ENCODE results near the gene MYOM1.

Gene MYOM1

DNA sequence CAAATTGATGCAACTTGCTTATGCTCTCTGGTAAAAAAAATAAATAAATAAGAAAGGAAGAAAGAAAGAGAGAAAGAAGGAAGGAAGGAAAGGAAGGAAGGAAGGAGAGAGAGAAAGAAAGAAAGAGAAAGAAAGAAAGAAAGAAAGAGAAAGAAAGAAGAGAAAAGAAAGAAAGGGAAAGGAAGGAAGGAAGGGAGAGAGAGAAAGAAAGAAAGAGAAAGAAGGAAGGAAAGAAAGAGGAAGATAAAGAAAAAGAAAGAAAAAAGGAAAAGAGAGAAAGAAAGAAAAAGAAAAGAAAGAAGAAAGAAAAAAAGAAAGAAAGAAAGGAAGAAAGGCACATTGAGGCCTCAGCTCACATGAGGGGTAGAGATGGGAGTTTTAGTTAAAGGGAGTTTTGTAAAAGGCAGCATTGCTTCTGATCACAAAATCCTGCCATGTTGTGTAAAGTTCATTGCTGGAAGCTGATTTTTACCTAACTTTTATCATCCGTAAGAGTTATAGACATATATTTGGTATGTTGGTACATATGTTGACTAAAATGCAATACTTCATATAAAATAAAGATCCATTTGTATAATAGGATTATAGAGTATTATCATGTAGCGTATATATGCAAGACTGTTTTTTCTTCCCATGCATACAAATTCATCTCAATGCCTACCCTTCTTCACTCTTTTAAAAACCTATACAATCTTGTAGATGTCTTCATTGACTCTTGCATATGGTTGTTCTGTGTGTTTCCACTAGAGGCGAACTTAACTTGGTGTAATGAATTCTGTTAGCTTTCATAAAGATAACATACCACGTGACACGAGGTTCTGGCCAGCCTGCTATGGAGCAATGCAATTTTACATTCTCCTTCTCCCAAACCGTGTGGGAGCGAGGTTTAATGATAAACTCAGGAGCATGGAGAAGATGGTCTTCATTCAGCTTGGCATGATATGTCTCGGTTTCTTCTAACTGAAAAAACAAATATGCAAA lies 32.8 kb downstream of the MYOM1 start:
- TF ChIP-seq, protein P1, sequence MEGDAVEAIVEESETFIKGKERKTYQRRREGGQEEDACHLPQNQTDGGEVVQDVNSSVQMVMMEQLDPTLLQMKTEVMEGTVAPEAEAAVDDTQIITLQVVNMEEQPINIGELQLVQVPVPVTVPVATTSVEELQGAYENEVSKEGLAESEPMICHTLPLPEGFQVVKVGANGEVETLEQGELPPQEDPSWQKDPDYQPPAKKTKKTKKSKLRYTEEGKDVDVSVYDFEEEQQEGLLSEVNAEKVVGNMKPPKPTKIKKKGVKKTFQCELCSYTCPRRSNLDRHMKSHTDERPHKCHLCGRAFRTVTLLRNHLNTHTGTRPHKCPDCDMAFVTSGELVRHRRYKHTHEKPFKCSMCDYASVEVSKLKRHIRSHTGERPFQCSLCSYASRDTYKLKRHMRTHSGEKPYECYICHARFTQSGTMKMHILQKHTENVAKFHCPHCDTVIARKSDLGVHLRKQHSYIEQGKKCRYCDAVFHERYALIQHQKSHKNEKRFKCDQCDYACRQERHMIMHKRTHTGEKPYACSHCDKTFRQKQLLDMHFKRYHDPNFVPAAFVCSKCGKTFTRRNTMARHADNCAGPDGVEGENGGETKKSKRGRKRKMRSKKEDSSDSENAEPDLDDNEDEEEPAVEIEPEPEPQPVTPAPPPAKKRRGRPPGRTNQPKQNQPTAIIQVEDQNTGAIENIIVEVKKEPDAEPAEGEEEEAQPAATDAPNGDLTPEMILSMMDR (conservative IDR thresholded peaks at IDR 0.05): peak; percentile 16; the same call in 1 of the 2 replicates
- H3K27ac ChIP-seq: no peak overlapping the region

DNA sequence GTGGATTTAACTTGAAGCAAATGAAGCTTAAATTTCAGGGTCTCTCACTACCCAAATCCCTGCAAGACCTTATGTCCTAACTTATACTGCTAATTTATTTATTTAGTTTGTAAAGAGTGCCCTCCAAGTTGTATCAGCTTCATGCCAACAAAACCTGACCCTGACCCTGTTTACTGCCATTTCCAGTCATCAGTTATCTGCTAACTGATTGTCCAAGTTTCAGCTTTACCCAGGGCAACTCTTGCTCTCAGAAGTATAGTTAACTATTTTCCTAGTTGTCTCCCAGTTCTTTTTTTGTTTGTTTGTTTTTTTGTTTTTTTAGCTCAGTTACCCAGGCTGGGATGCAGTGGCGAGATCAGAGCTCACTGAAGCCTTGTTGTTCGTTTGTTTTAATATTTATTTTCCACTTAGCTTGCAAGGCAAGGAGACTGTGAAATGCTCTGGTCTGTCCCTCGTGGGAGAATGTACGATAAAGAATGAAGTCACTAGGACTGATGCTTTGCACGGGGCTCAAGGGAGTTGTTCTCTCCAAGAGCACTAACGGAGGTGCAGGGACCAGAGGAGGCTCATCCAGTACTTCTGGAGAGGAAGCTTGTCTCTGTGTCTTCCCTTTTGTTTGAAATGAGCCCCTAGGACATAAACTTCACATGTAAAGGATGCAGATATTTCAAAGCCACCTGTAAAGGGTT lies 35.3 kb downstream of the MYOM1 start:
- TF ChIP-seq, protein P1 (conservative IDR thresholded peaks at IDR 0.05): no peak

DNA sequence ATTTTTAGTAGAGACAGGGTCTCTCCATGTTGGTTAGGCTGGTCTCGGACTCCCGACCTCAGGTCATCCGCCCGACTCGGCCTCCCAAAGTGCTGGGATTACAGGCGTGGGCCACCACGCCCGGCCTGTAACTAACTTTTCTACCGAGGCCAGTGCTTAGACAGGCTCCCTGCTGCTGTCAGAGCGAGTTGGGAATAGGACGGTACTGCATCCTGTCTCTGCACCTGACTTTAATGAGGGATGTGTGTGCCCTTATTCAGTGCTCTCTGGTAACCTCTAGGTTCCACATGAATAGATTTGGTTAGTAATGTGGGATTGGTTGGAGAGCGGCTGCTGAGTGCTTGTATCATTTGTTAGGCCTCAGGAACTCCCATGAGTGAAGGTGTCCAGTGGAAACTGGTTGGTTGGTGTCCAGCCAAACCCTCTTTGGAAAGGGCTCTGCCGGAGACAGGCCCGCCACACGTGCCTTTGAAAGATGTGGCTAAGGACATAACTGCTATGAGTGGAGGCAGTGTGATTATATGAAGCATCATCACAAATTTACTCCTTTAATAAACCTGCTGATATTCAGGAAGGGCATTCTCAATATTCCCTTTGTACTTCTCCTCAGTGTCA lies 36.6 kb downstream of the MYOM1 start:
- H3K27ac ChIP-seq: no peak overlapping the region
- TF ChIP-seq, protein P1 (conservative IDR thresholded peaks at IDR 0.05): no peak

More for the DNA sequence above, 35.3 kb downstream of the MYOM1 start:
- H3K27ac ChIP-seq: no peak overlapping the region

DNA sequence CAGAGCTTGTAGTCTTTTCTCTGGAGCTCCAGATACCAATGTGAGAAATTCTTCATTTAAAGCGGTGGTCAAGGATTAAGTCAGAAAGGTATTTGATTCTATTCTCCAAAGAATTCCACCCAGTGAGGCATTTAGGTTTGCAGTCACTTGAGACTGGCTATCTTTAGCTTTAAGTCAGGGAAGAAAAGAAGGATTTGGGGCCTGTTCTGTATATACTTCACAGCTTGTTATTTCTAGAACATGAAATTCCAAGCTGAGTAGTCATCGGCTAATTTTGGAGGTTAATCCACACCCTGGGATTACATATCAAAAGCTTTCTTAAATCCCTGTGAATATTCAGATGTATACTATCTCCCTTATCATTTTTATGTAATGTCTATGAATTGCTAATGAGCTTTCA lies 39.4 kb downstream of the MYOM1 start:
- TF ChIP-seq, protein P1 (conservative IDR thresholded peaks at IDR 0.05): no peak
- H3K27ac ChIP-seq: no peak overlapping the region

DNA sequence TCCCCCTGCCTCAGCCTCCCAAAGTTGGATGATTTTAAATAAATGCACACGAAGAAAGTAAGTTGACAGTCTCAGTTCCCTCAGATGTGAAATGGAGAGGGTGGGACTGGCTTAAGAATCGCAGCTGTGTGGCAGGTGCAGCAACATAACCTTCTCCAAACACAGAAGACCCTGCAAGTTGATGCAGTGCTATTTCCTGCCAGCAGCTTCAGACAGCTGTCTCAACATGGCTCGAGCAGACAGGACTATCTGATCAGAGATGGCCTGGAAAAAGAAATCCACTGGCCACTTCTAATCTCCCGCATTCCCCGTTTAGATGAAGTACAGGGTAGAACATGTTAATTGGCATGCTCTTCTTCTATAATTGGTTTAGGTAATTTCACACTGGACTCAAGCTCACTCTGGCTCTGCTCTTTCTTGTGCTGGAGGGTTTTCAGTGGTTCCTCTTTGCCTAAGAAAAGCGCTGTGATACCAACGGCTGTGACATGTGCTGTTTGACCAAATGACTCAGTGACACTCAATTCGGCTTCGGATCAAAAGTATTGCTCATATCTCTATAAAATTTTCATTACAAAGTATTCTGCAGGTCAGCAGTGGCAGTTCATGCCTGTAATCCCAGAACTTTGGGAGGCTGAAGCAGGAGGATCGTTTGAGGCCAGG lies 40.2 kb downstream of the MYOM1 start:
- TF ChIP-seq, protein P1 (conservative IDR thresholded peaks at IDR 0.05): no peak
- H3K27ac ChIP-seq: no peak overlapping the region

DNA sequence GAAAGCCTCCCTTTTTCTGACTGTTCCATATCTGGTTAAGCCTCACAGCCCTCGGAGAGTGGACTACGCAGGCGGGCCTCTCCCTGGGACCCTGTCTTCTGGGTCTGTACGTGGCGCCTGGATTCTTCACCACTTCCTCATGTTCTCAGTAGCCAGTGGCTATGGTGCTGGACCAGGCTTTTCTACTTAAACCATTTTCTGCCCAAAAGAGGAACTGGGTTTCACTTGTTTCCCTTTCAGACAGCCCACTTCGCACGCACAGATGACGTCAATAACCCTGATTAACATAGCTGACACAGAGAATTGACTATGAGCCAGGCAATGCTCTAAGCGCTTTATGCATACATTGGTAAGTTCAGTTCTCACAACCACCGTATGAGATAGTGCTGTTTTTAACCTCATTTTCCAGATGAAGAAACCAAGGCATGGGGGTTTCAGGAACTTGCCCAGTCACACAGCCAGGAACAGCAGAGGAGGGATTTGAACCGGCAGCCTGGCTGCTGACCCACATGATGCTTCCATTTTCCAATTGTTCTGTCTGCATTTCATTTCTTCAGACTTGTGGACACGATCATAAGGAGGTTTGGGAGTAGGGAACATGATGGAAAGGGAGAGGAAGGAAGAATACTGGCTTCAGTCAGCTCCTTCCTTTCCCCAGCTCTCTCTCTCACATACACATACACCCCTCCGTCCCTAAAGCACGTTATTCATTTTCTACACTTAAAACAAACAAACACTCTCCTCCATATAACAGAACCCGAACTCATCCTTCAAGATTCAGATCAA lies 41.7 kb downstream of the MYOM1 start:
- no peak overlapping the region for H3K27ac ChIP-seq
- TF ChIP-seq, protein P1 (conservative IDR thresholded peaks at IDR 0.05): no peak
